ENCODE results near the gene MORF4L2.

DNA sequence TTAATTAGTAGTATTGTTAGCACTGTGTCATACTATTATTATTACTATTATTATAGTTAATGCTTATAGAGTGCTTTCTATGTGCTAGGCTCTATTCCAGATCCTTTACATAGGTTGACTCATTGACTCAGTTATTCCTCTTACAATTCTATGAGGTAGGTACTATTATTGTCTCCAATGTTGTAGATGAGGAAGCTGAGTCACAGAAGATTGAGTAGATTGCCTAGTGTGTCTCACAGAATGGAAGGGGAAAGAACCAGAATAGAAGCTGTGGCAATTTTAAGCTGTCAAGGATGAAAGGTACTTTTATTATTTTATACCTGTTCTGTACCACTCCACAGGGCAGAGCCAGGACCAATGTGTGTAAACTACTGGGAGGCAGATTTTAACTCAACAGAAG, 59.6 kb downstream of the MORF4L2 start:
- TF ChIP-seq, protein P1, sequence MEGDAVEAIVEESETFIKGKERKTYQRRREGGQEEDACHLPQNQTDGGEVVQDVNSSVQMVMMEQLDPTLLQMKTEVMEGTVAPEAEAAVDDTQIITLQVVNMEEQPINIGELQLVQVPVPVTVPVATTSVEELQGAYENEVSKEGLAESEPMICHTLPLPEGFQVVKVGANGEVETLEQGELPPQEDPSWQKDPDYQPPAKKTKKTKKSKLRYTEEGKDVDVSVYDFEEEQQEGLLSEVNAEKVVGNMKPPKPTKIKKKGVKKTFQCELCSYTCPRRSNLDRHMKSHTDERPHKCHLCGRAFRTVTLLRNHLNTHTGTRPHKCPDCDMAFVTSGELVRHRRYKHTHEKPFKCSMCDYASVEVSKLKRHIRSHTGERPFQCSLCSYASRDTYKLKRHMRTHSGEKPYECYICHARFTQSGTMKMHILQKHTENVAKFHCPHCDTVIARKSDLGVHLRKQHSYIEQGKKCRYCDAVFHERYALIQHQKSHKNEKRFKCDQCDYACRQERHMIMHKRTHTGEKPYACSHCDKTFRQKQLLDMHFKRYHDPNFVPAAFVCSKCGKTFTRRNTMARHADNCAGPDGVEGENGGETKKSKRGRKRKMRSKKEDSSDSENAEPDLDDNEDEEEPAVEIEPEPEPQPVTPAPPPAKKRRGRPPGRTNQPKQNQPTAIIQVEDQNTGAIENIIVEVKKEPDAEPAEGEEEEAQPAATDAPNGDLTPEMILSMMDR (conservative IDR thresholded peaks at IDR 0.05; ENCODE audit: low read depth in 2 of 2), result no peak
- TF ChIP-seq, protein P2, sequence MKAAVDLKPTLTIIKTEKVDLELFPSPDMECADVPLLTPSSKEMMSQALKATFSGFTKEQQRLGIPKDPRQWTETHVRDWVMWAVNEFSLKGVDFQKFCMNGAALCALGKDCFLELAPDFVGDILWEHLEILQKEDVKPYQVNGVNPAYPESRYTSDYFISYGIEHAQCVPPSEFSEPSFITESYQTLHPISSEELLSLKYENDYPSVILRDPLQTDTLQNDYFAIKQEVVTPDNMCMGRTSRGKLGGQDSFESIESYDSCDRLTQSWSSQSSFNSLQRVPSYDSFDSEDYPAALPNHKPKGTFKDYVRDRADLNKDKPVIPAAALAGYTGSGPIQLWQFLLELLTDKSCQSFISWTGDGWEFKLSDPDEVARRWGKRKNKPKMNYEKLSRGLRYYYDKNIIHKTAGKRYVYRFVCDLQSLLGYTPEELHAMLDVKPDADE (IDR thresholded peaks at IDR 0.05), result no peak
- no peak for TF ChIP-seq POLR2AphosphoS5 (IDR thresholded peaks at IDR 0.05; ENCODE audit: low read depth)
- no peak for TF ChIP-seq EZH2phosphoT487 (IDR thresholded peaks at IDR 0.05; ENCODE audit: unreplicated experiment)
- TF ChIP-seq ZNF331 (CRISPR knock-in tag; IDR thresholded peaks at IDR 0.05; ENCODE audit: low read depth), result no peak
- TF ChIP-seq, protein P3, sequence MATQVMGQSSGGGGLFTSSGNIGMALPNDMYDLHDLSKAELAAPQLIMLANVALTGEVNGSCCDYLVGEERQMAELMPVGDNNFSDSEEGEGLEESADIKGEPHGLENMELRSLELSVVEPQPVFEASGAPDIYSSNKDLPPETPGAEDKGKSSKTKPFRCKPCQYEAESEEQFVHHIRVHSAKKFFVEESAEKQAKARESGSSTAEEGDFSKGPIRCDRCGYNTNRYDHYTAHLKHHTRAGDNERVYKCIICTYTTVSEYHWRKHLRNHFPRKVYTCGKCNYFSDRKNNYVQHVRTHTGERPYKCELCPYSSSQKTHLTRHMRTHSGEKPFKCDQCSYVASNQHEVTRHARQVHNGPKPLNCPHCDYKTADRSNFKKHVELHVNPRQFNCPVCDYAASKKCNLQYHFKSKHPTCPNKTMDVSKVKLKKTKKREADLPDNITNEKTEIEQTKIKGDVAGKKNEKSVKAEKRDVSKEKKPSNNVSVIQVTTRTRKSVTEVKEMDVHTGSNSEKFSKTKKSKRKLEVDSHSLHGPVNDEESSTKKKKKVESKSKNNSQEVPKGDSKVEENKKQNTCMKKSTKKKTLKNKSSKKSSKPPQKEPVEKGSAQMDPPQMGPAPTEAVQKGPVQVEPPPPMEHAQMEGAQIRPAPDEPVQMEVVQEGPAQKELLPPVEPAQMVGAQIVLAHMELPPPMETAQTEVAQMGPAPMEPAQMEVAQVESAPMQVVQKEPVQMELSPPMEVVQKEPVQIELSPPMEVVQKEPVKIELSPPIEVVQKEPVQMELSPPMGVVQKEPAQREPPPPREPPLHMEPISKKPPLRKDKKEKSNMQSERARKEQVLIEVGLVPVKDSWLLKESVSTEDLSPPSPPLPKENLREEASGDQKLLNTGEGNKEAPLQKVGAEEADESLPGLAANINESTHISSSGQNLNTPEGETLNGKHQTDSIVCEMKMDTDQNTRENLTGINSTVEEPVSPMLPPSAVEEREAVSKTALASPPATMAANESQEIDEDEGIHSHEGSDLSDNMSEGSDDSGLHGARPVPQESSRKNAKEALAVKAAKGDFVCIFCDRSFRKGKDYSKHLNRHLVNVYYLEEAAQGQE (IDR thresholded peaks at IDR 0.05; ENCODE audit: unreplicated experiment), result no peak

Measured in GM23338 (cell line).